Glomerular visceral epithelial cell (primary cell): Measurements from ENCODE around the gene AFP.
"Not testable (repeated sequence)": the region's sequence is repeated elsewhere in the genome, so short reads cannot be mapped to it uniquely, and the experiment has no call there.

ENCODE experiments used
- DNase-seq: peaks from one replicate; pipeline ENCODE4 v3.0.0-alpha.2; 2016; ENCODE audit errors: extremely low spot score

AFP gene

GRCh38 chr4:73435984-73436383 lies at the start of gene AFP:
Gene AFP, plus strand, starts transcription at chr4:73436221. Its CDS starts 42 bp downstream, at chr4:73436263.
- DNase-seq = no peak

DNA sequence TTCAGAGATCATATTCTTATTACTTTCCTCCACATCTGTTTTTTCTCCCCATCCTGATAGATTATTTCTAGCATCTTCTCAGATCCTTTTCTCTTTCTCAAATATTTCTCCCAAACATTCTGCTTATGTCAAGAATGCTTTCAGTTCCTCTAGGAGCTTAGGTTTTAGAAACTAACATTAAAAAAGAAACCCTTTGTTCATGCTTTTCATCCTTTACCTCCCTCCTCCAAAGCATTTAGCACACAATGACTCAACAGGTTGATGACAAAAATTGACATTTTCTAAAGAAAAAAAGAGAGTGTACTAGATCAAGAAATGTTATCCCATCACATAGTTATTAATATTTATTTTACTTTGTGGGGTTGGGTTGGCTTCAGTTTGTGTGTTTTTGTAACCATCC lies 48.5 kb upstream of the AFP start:
- no peak for DNase-seq

DNA sequence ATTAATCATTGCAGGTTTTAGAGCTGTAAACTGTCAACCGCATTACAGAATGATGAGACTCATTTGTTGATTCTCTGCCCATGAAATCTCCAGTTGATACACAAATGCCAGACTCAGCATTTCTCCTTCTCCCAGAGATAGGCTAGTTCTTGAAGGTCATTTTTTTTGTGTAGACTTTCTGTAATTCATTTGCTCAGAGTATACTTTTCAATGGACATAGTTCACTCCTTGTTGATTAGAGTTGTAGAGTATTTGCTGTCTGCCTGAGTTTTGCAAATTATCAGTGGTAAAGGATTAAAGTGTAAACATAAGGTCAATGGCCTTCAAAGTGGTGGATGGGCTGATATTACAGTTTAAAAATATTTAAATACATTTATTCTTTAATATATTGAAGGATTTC lies 47.1 kb upstream of the AFP start:
- DNase-seq = no peak

- not testable (repeated sequence) for DNase-seq
Measured at GRCh38 chr4:73389663-73390062, 46.4 kb upstream of the AFP start.

- no peak for DNase-seq
Measured at GRCh38 chr4:73391774-73392173, 44.2 kb upstream of the AFP start.

DNA sequence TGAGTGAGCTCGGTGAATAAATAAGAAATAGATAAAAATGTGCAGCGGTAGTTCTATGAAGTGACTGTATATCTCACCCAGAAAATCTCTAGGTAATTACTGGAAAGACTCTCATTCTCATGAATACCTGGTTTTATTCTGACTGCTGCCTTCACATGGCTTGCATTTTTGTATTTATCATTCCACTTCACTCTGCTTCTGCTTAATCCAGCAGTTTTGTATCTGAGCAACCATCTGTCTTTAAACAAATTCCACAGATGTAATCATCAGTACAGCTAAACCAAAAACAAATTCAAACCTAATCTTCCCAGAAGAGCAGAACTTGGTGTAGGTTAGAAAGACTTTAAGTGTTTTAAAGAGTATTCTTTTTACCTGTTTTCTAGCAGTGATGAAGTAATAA lies 43.1 kb upstream of the AFP start:
- DNase-seq = no peak

DNA sequence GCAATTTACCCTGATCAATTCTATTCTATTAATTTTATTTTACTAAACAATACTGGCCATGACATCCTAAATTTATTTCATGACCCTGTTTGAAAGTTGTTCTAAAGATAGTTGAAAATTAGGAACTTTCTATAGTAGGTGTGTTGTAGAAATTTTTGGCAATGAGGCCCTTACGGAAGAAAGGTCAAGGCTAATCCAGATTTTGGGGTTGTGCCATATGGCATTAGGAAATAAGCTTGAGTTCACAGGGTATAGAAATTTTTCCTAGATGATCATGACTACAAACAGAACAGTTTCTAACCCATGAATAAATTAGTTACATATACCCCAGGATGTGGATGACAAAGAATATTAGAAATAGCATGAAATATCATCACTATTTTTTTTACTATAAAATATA lies 39.7 kb upstream of the AFP start:
- DNase-seq = no peak

GRCh38 chr4:73396993-73397972 lies 38.7 kb upstream of the AFP start:
- no peak for DNase-seq

GRCh38 chr4:73401412-73401811 lies 34.6 kb upstream of the AFP start:
- no peak for DNase-seq

- no peak for DNase-seq
Measured at GRCh38 chr4:73404042-73404441, 32.0 kb upstream of the AFP start, which contains the start of gene ALB. Gene ALB, plus strand, starts transcription at chr4:73404287. Its CDS starts 41 bp downstream, at chr4:73404328.

DNA sequence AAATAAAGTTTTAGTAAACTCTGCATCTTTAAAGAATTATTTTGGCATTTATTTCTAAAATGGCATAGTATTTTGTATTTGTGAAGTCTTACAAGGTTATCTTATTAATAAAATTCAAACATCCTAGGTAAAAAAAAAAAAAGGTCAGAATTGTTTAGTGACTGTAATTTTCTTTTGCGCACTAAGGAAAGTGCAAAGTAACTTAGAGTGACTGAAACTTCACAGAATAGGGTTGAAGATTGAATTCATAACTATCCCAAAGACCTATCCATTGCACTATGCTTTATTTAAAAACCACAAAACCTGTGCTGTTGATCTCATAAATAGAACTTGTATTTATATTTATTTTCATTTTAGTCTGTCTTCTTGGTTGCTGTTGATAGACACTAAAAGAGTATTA lies 31.6 kb upstream of the AFP start:
- no peak for DNase-seq

GRCh38 chr4:73405138-73405537 lies 30.9 kb upstream of the AFP start:
- no peak for DNase-seq

DNA sequence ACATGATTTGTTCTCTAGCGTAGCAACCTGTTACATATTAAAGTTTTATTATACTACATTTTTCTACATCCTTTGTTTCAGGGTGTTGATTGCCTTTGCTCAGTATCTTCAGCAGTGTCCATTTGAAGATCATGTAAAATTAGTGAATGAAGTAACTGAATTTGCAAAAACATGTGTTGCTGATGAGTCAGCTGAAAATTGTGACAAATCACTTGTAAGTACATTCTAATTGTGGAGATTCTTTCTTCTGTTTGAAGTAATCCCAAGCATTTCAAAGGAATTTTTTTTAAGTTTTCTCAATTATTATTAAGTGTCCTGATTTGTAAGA lies 29.5 kb upstream of the AFP start:
- no peak for DNase-seq

DNA sequence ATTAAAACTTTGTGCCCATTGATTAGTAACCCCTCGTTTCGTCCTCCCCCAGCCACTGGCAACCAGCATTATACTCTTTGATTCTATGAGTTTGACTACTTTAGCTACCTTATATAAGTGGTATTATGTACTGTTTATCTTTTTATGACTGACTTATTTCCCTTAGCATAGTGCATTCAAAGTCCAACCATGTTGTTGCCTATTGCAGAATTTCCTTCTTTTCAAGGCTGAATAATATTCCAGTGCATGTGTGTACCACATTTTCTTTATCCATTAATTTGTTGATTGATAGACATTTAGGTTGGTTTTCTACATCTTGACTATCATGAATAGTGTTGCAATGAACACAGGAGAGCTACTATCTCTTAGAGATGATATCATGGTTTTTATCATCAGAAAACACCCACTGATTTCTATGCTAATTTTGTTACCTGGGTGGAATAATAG lies 28.8 kb upstream of the AFP start:
- no peak for DNase-seq

DNA sequence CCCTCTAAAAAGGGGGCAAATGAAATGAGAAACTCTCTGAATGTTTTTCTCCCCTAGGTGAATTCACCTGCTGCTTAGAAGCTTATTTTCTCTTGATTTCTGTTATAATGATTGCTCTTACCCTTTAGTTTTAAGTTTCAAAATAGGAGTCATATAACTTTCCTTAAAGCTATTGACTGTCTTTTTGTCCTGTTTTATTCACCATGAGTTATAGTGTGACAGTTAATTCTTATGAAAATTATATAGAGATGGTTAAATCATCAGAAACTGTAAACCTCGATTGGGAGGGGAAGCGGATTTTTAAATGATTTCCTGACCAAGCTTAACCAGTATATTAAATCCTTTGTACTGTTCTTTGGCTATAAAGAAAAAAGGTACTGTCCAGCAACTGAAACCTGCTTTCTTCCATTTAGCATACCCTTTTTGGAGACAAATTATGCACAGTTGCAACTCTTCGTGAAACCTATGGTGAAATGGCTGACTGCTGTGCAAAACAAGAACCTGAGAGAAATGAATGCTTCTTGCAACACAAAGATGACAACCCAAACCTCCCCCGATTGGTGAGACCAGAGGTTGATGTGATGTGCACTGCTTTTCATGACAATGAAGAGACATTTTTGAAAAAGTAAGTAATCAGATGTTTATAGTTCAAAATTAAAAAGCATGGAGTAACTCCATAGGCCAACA lies 27.7 kb upstream of the AFP start:
- no peak for DNase-seq

- no peak for DNase-seq
Measured at GRCh38 chr4:73409012-73409862, 26.8 kb upstream of the AFP start.

DNA sequence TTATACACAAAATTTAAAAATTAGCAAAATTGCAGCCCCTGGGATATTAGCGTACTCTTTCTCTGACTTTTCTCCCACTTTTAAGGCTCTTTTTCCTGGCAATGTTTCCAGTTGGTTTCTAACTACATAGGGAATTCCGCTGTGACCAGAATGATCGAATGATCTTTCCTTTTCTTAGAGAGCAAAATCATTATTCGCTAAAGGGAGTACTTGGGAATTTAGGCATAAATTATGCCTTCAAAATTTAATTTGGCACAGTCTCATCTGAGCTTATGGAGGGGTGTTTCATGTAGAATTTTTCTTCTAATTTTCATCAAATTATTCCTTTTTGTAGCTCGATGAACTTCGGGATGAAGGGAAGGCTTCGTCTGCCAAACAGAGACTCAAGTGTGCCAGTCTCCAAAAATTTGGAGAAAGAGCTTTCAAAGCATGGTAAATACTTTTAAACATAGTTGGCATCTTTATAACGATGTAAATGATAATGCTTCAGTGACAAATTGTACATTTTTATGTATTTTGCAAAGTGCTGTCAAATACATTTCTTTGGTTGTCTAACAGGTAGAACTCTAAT lies 26.0 kb upstream of the AFP start:
- no peak for DNase-seq

- DNase-seq = no peak
Measured at GRCh38 chr4:73410916-73411730, 24.9 kb upstream of the AFP start.

DNA sequence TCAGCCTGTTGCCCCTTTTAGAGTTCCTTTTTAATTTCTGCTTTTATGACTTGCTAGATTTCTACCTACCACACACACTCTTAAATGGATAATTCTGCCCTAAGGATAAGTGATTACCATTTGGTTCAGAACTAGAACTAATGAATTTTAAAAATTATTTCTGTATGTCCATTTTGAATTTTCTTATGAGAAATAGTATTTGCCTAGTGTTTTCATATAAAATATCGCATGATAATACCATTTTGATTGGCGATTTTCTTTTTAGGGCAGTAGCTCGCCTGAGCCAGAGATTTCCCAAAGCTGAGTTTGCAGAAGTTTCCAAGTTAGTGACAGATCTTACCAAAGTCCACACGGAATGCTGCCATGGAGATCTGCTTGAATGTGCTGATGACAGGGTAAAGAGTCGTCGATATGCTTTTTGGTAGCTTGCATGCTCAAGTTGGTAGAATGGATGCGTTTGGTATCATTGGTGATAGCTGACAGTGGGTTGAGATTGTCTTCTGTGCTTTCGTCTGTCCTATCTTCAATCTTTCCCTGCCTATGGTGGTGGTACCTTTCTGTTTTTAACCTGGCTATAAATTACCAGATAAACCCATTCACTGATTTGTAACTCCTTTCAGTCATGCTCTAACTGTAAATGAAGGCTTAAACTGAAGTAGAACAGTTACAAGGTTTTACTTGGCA lies 24.1 kb upstream of the AFP start:
- DNase-seq = no peak

GRCh38 chr4:73413294-73413755 lies 22.7 kb upstream of the AFP start:
- DNase-seq = no peak
